PFSK-1 (cell line): ENCODE results near the gene FYB2.

Source experiments
- POLR2AphosphoS5 ChIP-seq: IDR thresholded peaks from 2 replicates; pipeline ENCODE4 v1.6.1; 2012; ENCODE audit warnings: low read depth, mild to moderate bottlenecking, control low read depth, low read length, moderate library complexity
- TAF1 ChIP-seq: IDR thresholded peaks from 2 replicates; pipeline ENCODE4 v1.6.1; 2012; ENCODE audit warnings: low read length, control low read depth, borderline replicate concordance; ENCODE audit not compliant: insufficient read depth

- TF ChIP-seq POLR2AphosphoS5: no peak
- TF ChIP-seq TAF1: no peak
These were observed 74.0 kb downstream of the FYB2 start for GRCh38 chr1:56745231-56745630.
